Activated effector memory CD4-positive, alpha-beta T cell treated with anti-CD3 and anti-CD28 coated beads, Interleukin-2, amount 50 U/mL, for 16 hours (primary cell): Measurements from ENCODE around the gene JAM3.

Experiments
- DNase-seq: peaks from one replicate; pipeline ENCODE4 v3.0.0-alpha.2; 2020

Gene JAM3

GRCh38 chr11:134039726-134040385 lies 29.0 kb upstream of the JAM3 start:
- no peak for DNase-seq

- no peak for DNase-seq
Measured at GRCh38 chr11:134040386-134041302, 28.2 kb upstream of the JAM3 start.

- DNase-seq = no peak
Measured at GRCh38 chr11:134041349-134041748, 27.5 kb upstream of the JAM3 start.

GRCh38 chr11:134041791-134042696 lies 26.8 kb upstream of the JAM3 start:
- DNase-seq = no peak

- DNase-seq = no peak
Measured at GRCh38 chr11:134043821-134044420, 25.0 kb upstream of the JAM3 start.

- DNase-seq = no peak
Measured at GRCh38 chr11:134044514-134045284, 24.2 kb upstream of the JAM3 start.

- DNase-seq = no peak
Measured at GRCh38 chr11:134045799-134046635, 22.9 kb upstream of the JAM3 start.

GRCh38 chr11:134046681-134047449 lies 22.0 kb upstream of the JAM3 start:
- peak; percentile 8 for DNase-seq

- DNase-seq = peak; percentile 9
Measured at GRCh38 chr11:134047586-134047999, 21.3 kb upstream of the JAM3 start.

GRCh38 chr11:134048028-134048427 lies 20.8 kb upstream of the JAM3 start:
- peak; percentile 45 for DNase-seq

- peak; percentile 38 for DNase-seq
Measured at GRCh38 chr11:134049303-134049702, 19.6 kb upstream of the JAM3 start.

- DNase-seq = peak; percentile 90
Measured at GRCh38 chr11:134050541-134051383, 18.1 kb upstream of the JAM3 start.

GRCh38 chr11:134052395-134052987 lies 16.4 kb upstream of the JAM3 start:
- peak; percentile 34 for DNase-seq

GRCh38 chr11:134052988-134053945 lies 15.6 kb upstream of the JAM3 start:
- DNase-seq = peak; percentile 34

GRCh38 chr11:134055029-134055428 lies 13.8 kb upstream of the JAM3 start:
- peak; percentile 48 for DNase-seq

- no peak for DNase-seq
Measured at GRCh38 chr11:134060316-134060715, 8.6 kb upstream of the JAM3 start.
